Measurements from ENCODE around the gene MTMR3.
"Not testable (repeated sequence)": the region's sequence is repeated elsewhere in the genome, so short reads cannot be mapped to it uniquely, and the experiment has no call there.

MTMR3 gene

GRCh38 chr22:30061094-30061493, 178.1 kb downstream of the MTMR3 start:
- DNase-seq, result not testable (repeated sequence)

GRCh38 chr22:30062259-30062658, 179.3 kb downstream of the MTMR3 start:
- no peak for DNase-seq

- DNase-seq, result no peak
These were observed 180.0 kb downstream of the MTMR3 start for GRCh38 chr22:30062950-30063349.

GRCh38 chr22:30064172-30064571, 181.2 kb downstream of the MTMR3 start:
- no peak for DNase-seq

- DNase-seq, result no peak
These were observed 190.8 kb downstream of the MTMR3 start for GRCh38 chr22:30073743-30074142.

GRCh38 chr22:30074147-30074546, 191.2 kb downstream of the MTMR3 start:
- no peak for DNase-seq

GRCh38 chr22:30074994-30075393, 192.0 kb downstream of the MTMR3 start:
- DNase-seq, result no peak

GRCh38 chr22:30077279-30077880, 194.4 kb downstream of the MTMR3 start:
- no peak for DNase-seq

- no peak for DNase-seq
These were observed 195.6 kb downstream of the MTMR3 start for GRCh38 chr22:30078320-30079311.

GRCh38 chr22:30079952-30080533, 197.1 kb downstream of the MTMR3 start, which contains the start of gene HORMAD2:
Gene HORMAD2, plus strand, starts transcription at chr22:30080464. Its CDS starts 13,489 bp downstream, at chr22:30093953.
- no peak for DNase-seq

Data from NCI-H1092 (cell line).